SU-DHL-6 (cell line): ENCODE results near the gene CYP39A1.

Source experiments
- H2AFZ ChIP-seq: fragments of 200-600 bp; sonication (generic); 2 replicates; pipeline ENCODE4 v1.6.1; 2014; ENCODE audit warnings: low read depth, mild to moderate bottlenecking, moderate library complexity, mixed read lengths, antibody characterized with exemption, low read length; ENCODE audit not compliant: severe bottlenecking
- H3F3A ChIP-seq: fragments of 200-600 bp; shearing (Covaris generic); 2 replicates; pipeline ENCODE4 v1.6.0; 2016; ENCODE audit warnings: antibody characterized with exemption, mild to moderate bottlenecking; ENCODE audit not compliant: insufficient read depth
- H3K27ac ChIP-seq: fragments of 200-600 bp; sonication (generic); 2 replicates; pipeline ENCODE4 v1.5.1; 2016; ENCODE audit warnings: low read depth, mild to moderate bottlenecking, low read length, moderate library complexity, mixed read lengths
- H3K27me3 ChIP-seq: fragments of 200-600 bp; sonication (generic), shearing (Covaris generic); 2 replicates; pipeline ENCODE4 v1.6.0; 2014; ENCODE audit warnings: mild to moderate bottlenecking, low read length
- H3K36me3 ChIP-seq: fragments of 200-600 bp; sonication (generic); 2 replicates; pipeline ENCODE4 v1.6.1; 2014; ENCODE audit warnings: mild to moderate bottlenecking, low read length, mixed read lengths
- H3K4me2 ChIP-seq: fragments of 300-600, 200-600 bp; shearing (Covaris generic), sonication (generic); 2 replicates; pipeline ENCODE4 v1.6.0; 2014; ENCODE audit warnings: low read length, low read depth, mild to moderate bottlenecking; ENCODE audit not compliant: poor library complexity, severe bottlenecking
- H3K4me3 ChIP-seq: fragments of 200-600 bp; sonication (generic); 2 replicates; pipeline ENCODE4 v1.5.1; 2014; ENCODE audit warnings: antibody characterized with exemption, low read length, mild to moderate bottlenecking, mixed read lengths; ENCODE audit not compliant: insufficient read depth, poor library complexity, severe bottlenecking
- H3K79me2 ChIP-seq: fragments of 200-600 bp; sonication (generic); 2 replicates; pipeline ENCODE4 v1.6.1; 2014; ENCODE audit warnings: mild to moderate bottlenecking, low read length, moderate library complexity; ENCODE audit not compliant: insufficient read depth
- H3K9ac ChIP-seq: fragments of 200-600 bp; sonication (generic); 2 replicates; pipeline ENCODE4 v1.7.0; 2014; ENCODE audit warnings: mild to moderate bottlenecking, low read length
- H3K9me2 ChIP-seq: fragments of 200-600 bp; sonication (generic); replicated peaks from 2 replicates; pipeline ENCODE4 v1.6.1; 2014; ENCODE audit warnings: low read length; ENCODE audit not compliant: insufficient read depth
- H3K9me3 ChIP-seq: fragments of 200-600 bp; sonication (generic); 2 replicates; pipeline ENCODE4 v1.6.1; 2014; ENCODE audit warnings: low read length, mixed read lengths; ENCODE audit not compliant: insufficient read depth
- H4K20me1 ChIP-seq: fragments of 200-600 bp; sonication (generic); 2 replicates; pipeline ENCODE4 v1.6.1; 2014; ENCODE audit warnings: low read depth, mild to moderate bottlenecking, antibody characterized with exemption, low read length, moderate library complexity, mixed read lengths
- CTCF ChIP-seq: fragments of 200-600 bp; sonication (generic); IDR thresholded peaks from one replicate; pipeline ENCODE4 v1.5.1; 2017; ENCODE audit warnings: antibody characterized with exemption, mild to moderate bottlenecking, low read length, moderate library complexity; ENCODE audit not compliant: insufficient read depth, poor library complexity, severe bottlenecking
- EZH2phosphoT487 ChIP-seq: fragments of 200-600 bp; sonication (generic), shearing (Covaris generic); conservative IDR thresholded peaks from 2 replicates; pipeline ENCODE4 v1.6.1; 2018; ENCODE audit warnings: mild to moderate bottlenecking, antibody characterized with exemption, low read length, moderate library complexity, mixed read lengths

CYP39A1 gene

GRCh38 chr6:46629691-46630090 lies 22.9 kb downstream of the CYP39A1 start:
- H3K9ac ChIP-seq = no peak overlapping the region
- H3K9me3 ChIP-seq = no peaks in the 10 kb centered on the region
- H3K4me2 ChIP-seq = peak overlapping the region; percentile 8
- H3K27ac ChIP-seq = peak overlapping the region; percentile 96
- H3K9me2 ChIP-seq = no peaks in the 10 kb centered on the region
- H2AFZ ChIP-seq = no peak overlapping the region
- TF ChIP-seq CTCF (no peak), EZH2phosphoT487 (no peak)
- H3K4me3 ChIP-seq = no peak overlapping the region
- peaks cover 60% of the 10 kb centered on the region for H3F3A ChIP-seq
- no peaks in the 10 kb centered on the region for H4K20me1 ChIP-seq
- H3K27me3 ChIP-seq = no peaks in the 10 kb centered on the region
- peaks cover 17% of the 10 kb centered on the region; the same call in 1 of the 2 replicates for H3K79me2 ChIP-seq
- peaks cover 38% of the 10 kb centered on the region for H3K36me3 ChIP-seq

DNA sequence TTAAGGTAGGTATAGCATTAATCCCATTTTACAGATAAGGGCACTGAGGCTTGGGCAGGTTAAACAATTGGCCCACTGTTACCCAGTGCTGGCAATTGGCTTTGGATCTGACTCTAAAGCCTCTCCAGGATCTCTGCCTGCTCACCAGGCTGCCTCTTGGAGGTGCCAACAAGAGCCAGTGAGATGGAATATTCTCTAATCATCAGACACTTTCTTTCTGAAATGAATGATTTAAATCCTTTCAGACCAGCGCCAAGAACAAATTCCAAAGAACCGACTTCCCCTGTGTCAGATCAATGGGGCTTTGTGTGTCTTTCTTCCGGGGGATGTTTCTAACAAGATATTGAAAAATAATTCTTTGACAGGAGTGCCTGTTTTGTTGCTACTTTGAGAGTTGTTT lies 23.6 kb downstream of the CYP39A1 start:
- H3K27ac ChIP-seq = peak overlapping the region; percentile 96
- H3K27me3 ChIP-seq = no peaks in the 10 kb centered on the region
- peaks cover 13% of the 10 kb centered on the region; the same call in 1 of the 2 replicates for H3K79me2 ChIP-seq
- no peak overlapping the region for H2AFZ ChIP-seq
- no peaks in the 10 kb centered on the region for H3K9me3 ChIP-seq
- peak overlapping the region; percentile 8 for H3K4me2 ChIP-seq
- H3K36me3 ChIP-seq = peaks cover 45% of the 10 kb centered on the region
- H4K20me1 ChIP-seq = no peaks in the 10 kb centered on the region
- H3F3A ChIP-seq = peaks cover 60% of the 10 kb centered on the region
- no peak for TF ChIP-seq CTCF
- TF ChIP-seq EZH2phosphoT487 = no peak
- no peak overlapping the region for H3K4me3 ChIP-seq
- H3K9ac ChIP-seq = no peak overlapping the region
- no peaks in the 10 kb centered on the region for H3K9me2 ChIP-seq

GRCh38 chr6:46628498-46628897 lies 24.1 kb downstream of the CYP39A1 start:
- Histone ChIP-seq H3K9me3 (no peaks in the 10 kb centered on the region), H3K79me2 (peaks cover 9% of the 10 kb centered on the region; the same call in 1 of the 2 replicates), H4K20me1 (no peaks in the 10 kb centered on the region), H3K4me2 (peak overlapping the region; percentile 69), H2AFZ (no peak overlapping the region), H3K4me3 (peak overlapping the region; percentile 39), H3K27me3 (no peaks in the 10 kb centered on the region), H3F3A (peaks cover 60% of the 10 kb centered on the region), H3K9me2 (no peaks in the 10 kb centered on the region), H3K27ac (peak overlapping the region; percentile 96), H3K36me3 (peaks cover 50% of the 10 kb centered on the region), H3K9ac (peak overlapping the region; percentile 38; the same call in 1 of the 2 replicates)
- no peak for TF ChIP-seq CTCF
- TF ChIP-seq EZH2phosphoT487 = no peak
